NB4 (cell line): ENCODE data around the gene UBE2D2.

Experiments used
- DNase-seq: peaks from one replicate; pipeline ENCODE4 v3.0.0; 2010; ENCODE audit warnings: low read depth
- H3K4me3 ChIP-seq: one replicate; pipeline ENCODE4 v1.5.1; 2011; ENCODE audit warnings: mild to moderate bottlenecking, low read depth, low read length, moderate library complexity
- MAX ChIP-seq: IDR thresholded peaks from 2 replicates; pipeline ENCODE4 v1.6.1; 2011; ENCODE audit warnings: low read depth, low read length
- MYC ChIP-seq: IDR thresholded peaks from 2 replicates; pipeline ENCODE4 v1.6.1; 2011; ENCODE audit warnings: low read depth, low read length
- POLR2A ChIP-seq: IDR thresholded peaks from 2 replicates; pipeline ENCODE4 v1.6.1; 2011; ENCODE audit warnings: mild to moderate bottlenecking; ENCODE audit not compliant: insufficient read length; ENCODE audit errors: extremely low read depth
- TF ChIP-seq, protein P1 (sequence below): IDR thresholded peaks from one replicate; pipeline ENCODE4 v1.5.1; 2012; ENCODE audit warnings: low read depth, low read length

UBE2D2 gene

GRCh38 chr5:139642891-139643871 is 82.0 kb downstream of the UBE2D2 start:
- peak; percentile 6 for DNase-seq
- H3K4me3 ChIP-seq = no peak overlapping the region
- TF ChIP-seq, protein P1, sequence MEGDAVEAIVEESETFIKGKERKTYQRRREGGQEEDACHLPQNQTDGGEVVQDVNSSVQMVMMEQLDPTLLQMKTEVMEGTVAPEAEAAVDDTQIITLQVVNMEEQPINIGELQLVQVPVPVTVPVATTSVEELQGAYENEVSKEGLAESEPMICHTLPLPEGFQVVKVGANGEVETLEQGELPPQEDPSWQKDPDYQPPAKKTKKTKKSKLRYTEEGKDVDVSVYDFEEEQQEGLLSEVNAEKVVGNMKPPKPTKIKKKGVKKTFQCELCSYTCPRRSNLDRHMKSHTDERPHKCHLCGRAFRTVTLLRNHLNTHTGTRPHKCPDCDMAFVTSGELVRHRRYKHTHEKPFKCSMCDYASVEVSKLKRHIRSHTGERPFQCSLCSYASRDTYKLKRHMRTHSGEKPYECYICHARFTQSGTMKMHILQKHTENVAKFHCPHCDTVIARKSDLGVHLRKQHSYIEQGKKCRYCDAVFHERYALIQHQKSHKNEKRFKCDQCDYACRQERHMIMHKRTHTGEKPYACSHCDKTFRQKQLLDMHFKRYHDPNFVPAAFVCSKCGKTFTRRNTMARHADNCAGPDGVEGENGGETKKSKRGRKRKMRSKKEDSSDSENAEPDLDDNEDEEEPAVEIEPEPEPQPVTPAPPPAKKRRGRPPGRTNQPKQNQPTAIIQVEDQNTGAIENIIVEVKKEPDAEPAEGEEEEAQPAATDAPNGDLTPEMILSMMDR = no peak
- TF ChIP-seq POLR2A = no peak
- no peak for TF ChIP-seq MAX
- no peak for TF ChIP-seq MYC

DNA sequence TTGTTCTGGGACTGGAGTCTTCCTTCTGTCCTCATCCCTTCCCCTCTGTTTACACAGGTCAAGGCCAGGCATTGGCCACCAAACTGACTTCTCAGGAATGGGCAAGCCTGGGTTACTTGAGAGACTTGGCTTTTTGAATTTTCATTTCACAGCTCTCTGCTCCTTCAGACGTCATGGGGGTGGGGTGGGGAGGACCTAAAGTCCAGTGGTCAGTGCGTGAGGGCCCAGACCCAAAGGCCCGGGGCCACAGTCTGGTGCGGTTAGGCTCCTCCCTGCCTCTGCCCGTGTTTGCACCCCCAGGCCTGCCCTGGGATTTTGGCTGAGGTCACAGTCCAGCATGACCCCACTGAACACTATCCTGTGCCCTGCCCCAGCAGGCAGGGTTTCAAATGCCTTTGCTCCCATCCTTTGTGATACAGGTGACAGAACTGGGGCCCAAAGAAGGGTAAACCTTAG is 82.9 kb downstream of the UBE2D2 start:
- H3K4me3 ChIP-seq = no peak overlapping the region
- DNase-seq = no peak
- TF ChIP-seq MAX (no peak), POLR2A (no peak), MYC (no peak)
- TF ChIP-seq, protein P1 = no peak

DNA sequence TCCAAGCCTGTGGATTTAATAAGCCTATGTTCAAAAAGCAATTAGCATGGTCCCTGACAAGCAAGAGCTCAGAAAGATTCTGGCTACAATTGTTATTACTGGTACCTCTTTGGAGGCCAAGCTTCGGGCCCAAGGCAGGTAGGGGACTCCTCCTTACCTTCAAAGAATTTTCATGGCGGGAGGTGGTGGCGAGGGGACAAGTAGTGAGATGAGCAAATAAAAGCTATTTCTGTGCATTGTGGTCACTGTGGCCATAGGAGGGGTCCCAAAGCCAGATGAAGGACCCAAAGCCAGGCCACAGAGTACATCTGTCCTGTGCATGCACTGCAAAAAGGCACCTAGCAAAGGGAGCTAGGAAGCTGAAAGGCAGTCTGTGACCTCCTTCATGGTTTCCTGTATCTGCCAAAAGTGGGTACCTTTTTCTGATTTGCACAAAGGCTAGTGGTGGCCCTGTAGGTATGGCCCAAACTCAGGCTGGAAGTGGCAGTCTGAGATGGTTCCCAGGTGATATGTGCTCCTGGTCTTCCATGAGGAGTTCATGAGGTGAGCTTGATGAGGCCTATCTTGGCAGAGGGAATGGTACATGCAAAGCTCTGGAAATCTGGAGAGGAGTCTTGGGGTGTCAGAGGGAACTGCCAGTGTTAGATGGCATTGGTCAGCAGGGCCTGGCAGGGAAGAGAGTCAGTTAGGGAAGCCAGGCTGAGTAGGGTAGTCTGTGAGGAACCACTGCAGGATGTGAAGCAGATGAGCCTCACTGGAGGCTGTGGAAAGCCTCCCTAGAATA is 83.7 kb downstream of the UBE2D2 start:
- H3K4me3 ChIP-seq = no peak overlapping the region
- DNase-seq = peak; percentile 45
- TF ChIP-seq MYC (peak; percentile 26; the same call in 1 of the 2 replicates), POLR2A (no peak)

GRCh38 chr5:139645430-139645871 is 84.3 kb downstream of the UBE2D2 start:
- DNase-seq = no peak
- TF ChIP-seq MAX (0 out of 2 replicates have a peak, but pooled peaks have one; percentile 39), POLR2A (no peak), MYC (no peak)
- no peak overlapping the region for H3K4me3 ChIP-seq

GRCh38 chr5:139646111-139646510 is 85.0 kb downstream of the UBE2D2 start:
- TF ChIP-seq POLR2A = no peak
- TF ChIP-seq, protein P1 = no peak
- no peak for TF ChIP-seq MAX
- TF ChIP-seq MYC = no peak
- H3K4me3 ChIP-seq = no peak overlapping the region
- no peak for DNase-seq

GRCh38 chr5:139646912-139647505 is 85.9 kb downstream of the UBE2D2 start:
- TF ChIP-seq MAX (peak; percentile 41), MYC (no peak)
- TF ChIP-seq, protein P1 = no peak
- DNase-seq = peak; percentile 92
- H3K4me3 ChIP-seq = peak overlapping the region; percentile 55
